PC-3 (cell line): Measurements from ENCODE around the gene AMN. TPM values are rescaled to one million over a fixed set of nuclear protein-coding genes. Genes with fewer than 3 reads are reported as not detected.

Experiments
- ATAC-seq: fragments of 200-7000 bp; cut with Tn5 transposase; 2 replicates; pipeline ENCODE4 v1.9.1; 2020; ENCODE audit warnings: mild to moderate bottlenecking, moderate library complexity
- BruUV-seq: library from RNA; stranded (reverse); fragments of 400-500 nt; replicated peaks from 2 replicates; lab custom pipeline; 2021; lab: Mats Ljungman, UMichigan
- CTCF ChIA-PET: fragments of 300-600 bp; sonication (Branson Sonifier 250); formaldehyde crosslinking; loops from one replicate; lab custom pipeline; 2022; ENCODE audit warnings: antibody characterized with exemption; lab: Charles Lee
- POLR2A ChIA-PET: fragments of 300-600 bp; sonication (Branson Sonifier 250); formaldehyde crosslinking; loops from one replicate; lab custom pipeline; 2022; ENCODE audit warnings: antibody characterized with exemption; ENCODE audit not compliant: unreplicated experiment; lab: Charles Lee
- DNase-seq: peaks from one replicate; pipeline ENCODE4 v3.0.0-alpha.2; 2015
- H2AFZ ChIP-seq: fragments of 300-600 bp; sonication (generic); 2 replicates; pipeline ENCODE4 v1.6.0; 2016; ENCODE audit warnings: antibody characterized with exemption, low read length
- H3F3A ChIP-seq: fragments of 300-600 bp; sonication (generic); one replicate; pipeline ENCODE4 v1.6.0; 2017; ENCODE audit warnings: antibody characterized with exemption, low read length, control low read depth, mild to moderate bottlenecking; ENCODE audit not compliant: unreplicated experiment
- H3K27ac ChIP-seq: fragments of 300-600 bp; sonication (generic); 2 replicates; pipeline ENCODE4 v1.5.1; 2016; ENCODE audit warnings: mild to moderate bottlenecking, low read length
- H3K27me3 ChIP-seq: fragments of 300-600 bp; sonication (generic); 2 replicates; pipeline ENCODE4 v1.6.1; 2016; ENCODE audit warnings: low read length, mixed read lengths
- H3K36me3 ChIP-seq: fragments of 300-600 bp; sonication (generic); 2 replicates; pipeline ENCODE4 v1.6.1; 2016; ENCODE audit warnings: low read depth, mixed run types, low read length, mixed read lengths
- H3K4me1 ChIP-seq: fragments of 300-600 bp; sonication (generic); 2 replicates; pipeline ENCODE4 v1.5.1; 2016; ENCODE audit warnings: low read length; ENCODE audit not compliant: insufficient read depth
- H3K4me2 ChIP-seq: fragments of 300-600 bp; sonication (generic); 2 replicates; pipeline ENCODE4 v1.6.0; 2016; ENCODE audit warnings: low read length
- H3K4me3 ChIP-seq: fragments of 300-600 bp; sonication (generic); 2 replicates; pipeline ENCODE4 v1.5.1; 2016; ENCODE audit warnings: mild to moderate bottlenecking, low read length, mixed read lengths
- H3K79me2 ChIP-seq: fragments of 300-600 bp; sonication (generic); 2 replicates; pipeline ENCODE4 v1.6.1; 2017; ENCODE audit warnings: low read length, mixed read lengths
- H3K9ac ChIP-seq: fragments of 300-600 bp; sonication (generic); 2 replicates; pipeline ENCODE4 v1.6.0; 2016; ENCODE audit warnings: mild to moderate bottlenecking, low read length
- H3K9me2 ChIP-seq: fragments of 300-600 bp; sonication (generic); replicated peaks from 2 replicates; pipeline ENCODE4 v1.6.1; 2016; ENCODE audit warnings: mixed run types, low read length, mixed read lengths
- H3K9me3 ChIP-seq: fragments of 300-600 bp; sonication (generic); 2 replicates; pipeline ENCODE4 v1.6.1; 2016; ENCODE audit warnings: low read length, mixed read lengths
- H4K20me1 ChIP-seq: fragments of 300-600 bp; sonication (generic); 2 replicates; pipeline ENCODE4 v1.6.1; 2016; ENCODE audit warnings: low read length, mixed read lengths
- EZH2 ChIP-seq: fragments of 300-600 bp; sonication (generic); IDR thresholded peaks from one replicate; pipeline ENCODE4 v1.6.1; 2017; ENCODE audit warnings: antibody characterized with exemption, mild to moderate bottlenecking, low read length; ENCODE audit not compliant: unreplicated experiment
- EZH2phosphoT487 ChIP-seq: fragments of 300-600 bp; sonication (generic); IDR thresholded peaks from 2 replicates; pipeline ENCODE4 v1.6.1; 2018; ENCODE audit warnings: mild to moderate bottlenecking, antibody characterized with exemption, low read length, borderline replicate concordance
- intact Hi-C: fragments of 100-400 bp; cut with micrococcal nuclease; formaldehyde crosslinking; loops from 2 replicates; pipeline ENCODE4 v1.9.0; 2023
- total RNA-seq: library from RNA; depleted of rRNA; stranded (reverse); fragments of >200 nt; gene quantifications from 2 replicates; pipeline ENCODE4 v1.2.3, GENCODE V29; 2014
- TF ChIP-seq, protein P1 (sequence below): fragments of 300-600 bp; sonication (generic); conservative IDR thresholded peaks from 2 replicates; pipeline ENCODE4 v1.5.1; 2017; ENCODE audit warnings: antibody characterized with exemption, low read depth, mild to moderate bottlenecking, low read length

Gene AMN
- total RNA-seq, 1 experiment from 2014 or later = not detected

DNA sequence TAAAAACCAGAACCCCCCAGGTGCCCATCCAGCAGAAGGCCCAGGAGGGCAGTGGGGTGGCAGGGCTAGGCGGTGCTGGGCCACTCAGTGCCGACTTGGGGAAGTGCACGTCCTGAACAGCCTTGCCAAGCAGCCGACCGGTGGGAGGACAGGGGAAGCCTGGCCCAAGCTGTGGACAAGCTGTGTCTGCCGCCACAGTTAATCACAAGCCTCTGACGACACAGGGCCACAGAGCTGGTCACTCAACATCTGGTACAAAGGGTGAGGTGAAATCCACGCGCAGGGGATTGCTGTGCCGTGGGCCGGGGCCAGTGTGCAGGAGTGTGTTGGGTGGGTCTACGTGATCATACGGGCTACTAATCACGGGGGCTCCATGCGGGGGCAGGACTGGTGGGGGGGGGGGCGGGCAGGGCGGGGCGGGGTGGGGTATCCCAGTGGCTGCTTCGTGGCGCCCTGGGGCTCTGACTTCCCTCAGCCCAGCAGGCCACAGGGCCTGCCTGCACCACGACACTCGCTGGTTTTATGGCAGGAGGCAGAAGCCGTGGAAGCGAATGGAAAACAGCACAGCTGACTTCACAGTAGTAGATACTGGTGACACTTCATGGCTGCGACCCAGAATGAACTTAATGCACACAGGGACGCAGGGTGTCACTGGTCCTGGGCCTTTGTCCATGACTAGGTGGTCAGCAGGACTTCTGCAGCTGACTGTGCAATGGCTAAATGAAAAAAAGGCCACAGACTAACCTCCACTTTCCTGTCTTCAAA is 10.2 kb downstream of the AMN start:
- DNase-seq (no peak), ATAC-seq (no peak)
- no peaks in the 10 kb centered on the region for H3K9me3 ChIP-seq
- ChIA-PET POLR2A (no interaction called here), CTCF (no interaction called here)
- BruUV-seq = no TSS peak
- no peaks in the 10 kb centered on the region for H3K79me2 ChIP-seq
- no peak overlapping the region for H3K4me2 ChIP-seq
- H3F3A ChIP-seq = no peaks in the 10 kb centered on the region
- no peak overlapping the region for H3K4me3 ChIP-seq
- intact Hi-C loops = no loop called here
- peaks cover 5% of the 10 kb centered on the region for H3K27me3 ChIP-seq
- H2AFZ ChIP-seq = no peak overlapping the region
- H3K27ac ChIP-seq = no peak overlapping the region
- peaks cover 8% of the 10 kb centered on the region; the same call in 1 of the 2 replicates for H3K4me1 ChIP-seq
- H3K9ac ChIP-seq = no peak overlapping the region
- no peaks in the 10 kb centered on the region for H4K20me1 ChIP-seq
- no peaks in the 10 kb centered on the region; the same call in 1 of the 2 replicates for H3K36me3 ChIP-seq
- no peak for TF ChIP-seq EZH2phosphoT487
- TF ChIP-seq EZH2 = no peak
- TF ChIP-seq, protein P1, sequence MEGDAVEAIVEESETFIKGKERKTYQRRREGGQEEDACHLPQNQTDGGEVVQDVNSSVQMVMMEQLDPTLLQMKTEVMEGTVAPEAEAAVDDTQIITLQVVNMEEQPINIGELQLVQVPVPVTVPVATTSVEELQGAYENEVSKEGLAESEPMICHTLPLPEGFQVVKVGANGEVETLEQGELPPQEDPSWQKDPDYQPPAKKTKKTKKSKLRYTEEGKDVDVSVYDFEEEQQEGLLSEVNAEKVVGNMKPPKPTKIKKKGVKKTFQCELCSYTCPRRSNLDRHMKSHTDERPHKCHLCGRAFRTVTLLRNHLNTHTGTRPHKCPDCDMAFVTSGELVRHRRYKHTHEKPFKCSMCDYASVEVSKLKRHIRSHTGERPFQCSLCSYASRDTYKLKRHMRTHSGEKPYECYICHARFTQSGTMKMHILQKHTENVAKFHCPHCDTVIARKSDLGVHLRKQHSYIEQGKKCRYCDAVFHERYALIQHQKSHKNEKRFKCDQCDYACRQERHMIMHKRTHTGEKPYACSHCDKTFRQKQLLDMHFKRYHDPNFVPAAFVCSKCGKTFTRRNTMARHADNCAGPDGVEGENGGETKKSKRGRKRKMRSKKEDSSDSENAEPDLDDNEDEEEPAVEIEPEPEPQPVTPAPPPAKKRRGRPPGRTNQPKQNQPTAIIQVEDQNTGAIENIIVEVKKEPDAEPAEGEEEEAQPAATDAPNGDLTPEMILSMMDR = no peak
- H3K9me2 ChIP-seq = no peaks in the 10 kb centered on the region

DNA sequence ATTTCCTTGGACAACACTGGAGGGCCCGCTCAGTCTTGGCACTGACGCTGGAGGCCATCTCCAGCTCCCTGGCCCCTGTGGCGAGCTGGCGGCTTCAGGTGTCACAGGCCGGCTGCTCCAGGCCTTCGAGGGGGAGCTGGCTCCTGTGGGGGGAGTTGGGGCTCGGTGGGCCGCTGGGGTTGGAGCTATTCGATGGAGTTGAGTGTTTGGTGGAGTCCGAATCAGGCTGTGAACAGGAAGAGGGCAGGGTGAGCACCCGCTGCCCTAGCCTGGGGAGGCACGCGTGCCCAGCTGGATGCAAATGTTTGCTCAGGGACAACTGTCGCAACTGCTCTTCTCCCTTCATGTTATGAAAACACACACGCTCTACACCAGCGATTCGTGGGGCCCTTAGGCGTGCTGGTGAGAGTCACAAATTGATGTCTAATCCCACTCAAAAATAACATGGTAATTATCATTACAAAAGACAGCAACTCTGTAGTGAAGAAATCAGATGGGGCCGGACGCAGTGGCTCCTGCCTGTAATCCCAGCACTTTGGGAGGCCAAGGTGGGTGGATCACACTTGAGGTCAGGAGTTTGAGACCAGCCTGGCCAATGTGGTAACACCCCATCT is 11.3 kb downstream of the AMN start:
- no peaks in the 10 kb centered on the region for H3K9me3 ChIP-seq
- H3K9ac ChIP-seq = no peak overlapping the region
- peaks cover 5% of the 10 kb centered on the region for H3K27me3 ChIP-seq
- no peak for ATAC-seq
- H3K79me2 ChIP-seq = no peaks in the 10 kb centered on the region
- ChIA-PET CTCF (no interaction called here), POLR2A (no interaction called here)
- H3K4me1 ChIP-seq = peaks cover 8% of the 10 kb centered on the region; the same call in 1 of the 2 replicates
- H3K27ac ChIP-seq = no peak overlapping the region
- no peak overlapping the region for H2AFZ ChIP-seq
- H3F3A ChIP-seq = no peaks in the 10 kb centered on the region
- no TSS peak for BruUV-seq
- DNase-seq = no peak
- TF ChIP-seq, protein P1 = no peak
- TF ChIP-seq EZH2phosphoT487 (no peak), EZH2 (no peak)
- H4K20me1 ChIP-seq = no peaks in the 10 kb centered on the region
- no peaks in the 10 kb centered on the region for H3K9me2 ChIP-seq
- intact Hi-C loops = no loop called here
- H3K36me3 ChIP-seq = no peaks in the 10 kb centered on the region; the same call in 1 of the 2 replicates
- no peak overlapping the region for H3K4me2 ChIP-seq
- no peak overlapping the region for H3K4me3 ChIP-seq

DNA sequence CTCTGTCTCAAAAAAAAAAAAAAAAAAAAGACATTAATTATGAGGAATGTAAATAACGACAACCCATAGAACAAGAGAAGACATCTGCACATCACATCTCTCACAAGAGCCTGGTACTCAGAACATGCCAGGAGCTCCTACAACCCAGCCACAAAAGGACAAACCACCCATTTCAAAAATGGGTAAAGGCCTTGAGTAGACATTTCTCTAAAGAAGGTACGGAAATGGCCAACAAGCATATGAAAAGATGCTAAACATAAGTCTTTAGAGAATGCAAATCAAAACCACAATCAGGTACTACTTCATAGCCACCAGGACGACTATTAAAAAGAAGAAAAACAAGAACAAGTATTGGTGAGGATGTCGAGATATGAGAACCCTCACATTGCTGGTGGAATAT is 13.3 kb downstream of the AMN start:
- BruUV-seq = no TSS peak
- Histone ChIP-seq H3K9me2 (no peaks in the 10 kb centered on the region), H3K27me3 (no peaks in the 10 kb centered on the region), H4K20me1 (no peaks in the 10 kb centered on the region), H3K79me2 (no peaks in the 10 kb centered on the region), H3K4me3 (no peak overlapping the region), H3F3A (no peaks in the 10 kb centered on the region), H3K4me1 (peaks cover 8% of the 10 kb centered on the region; the same call in 1 of the 2 replicates), H2AFZ (no peak overlapping the region), H3K9ac (no peak overlapping the region), H3K36me3 (peaks cover 6% of the 10 kb centered on the region; the same call in 1 of the 2 replicates), H3K4me2 (no peak overlapping the region), H3K9me3 (no peaks in the 10 kb centered on the region), H3K27ac (no peak overlapping the region)
- no peak for TF ChIP-seq EZH2
- TF ChIP-seq, protein P1 = no peak
- no peak for TF ChIP-seq EZH2phosphoT487
- no peak for DNase-seq
- ATAC-seq = no peak
- intact Hi-C loops = no loop called here
- ChIA-PET POLR2A (no interaction called here), CTCF (no interaction called here)
